Natural killer cell (primary cell): ENCODE data around the gene TMEM229A. TPM values are rescaled to one million over a fixed set of nuclear protein-coding genes. Genes with fewer than 3 reads are reported as not detected.

Source experiments
- ATAC-seq, 3 donors: fragments of 150-1000 bp in 2 of 3; fragments of 200-7000 bp in 1 of 3; cut with Tn5 transposase; 1 replicate in 1 of 3; 2 replicates in 2 of 3; pipeline ENCODE4 v1.10.0; 2021; ENCODE audit warnings: mild to moderate bottlenecking in 2 of 3, moderate library complexity in 2 of 3
- DNase-seq, 2 donors: peaks; one replicate each; pipeline versions ENCODE4 v3.0.0 to v3.0.0-alpha.2; 2013 to 2021; ENCODE audit warnings: mixed read lengths in 1 of 2
- H3K27ac ChIP-seq: one replicate; pipeline ENCODE4 v1.5.1; 2013; ENCODE audit warnings: mild to moderate bottlenecking, low read length
- H3K27me3 ChIP-seq: one replicate; pipeline ENCODE4 v1.6.1; 2013; ENCODE audit warnings: low read length; ENCODE audit not compliant: control insufficient read depth, insufficient read depth
- H3K36me3 ChIP-seq: one replicate; pipeline ENCODE4 v1.6.1; 2013; ENCODE audit warnings: low read length; ENCODE audit not compliant: control insufficient read depth, insufficient read depth
- H3K4me1 ChIP-seq: one replicate; pipeline ENCODE4 v1.6.1; 2013; ENCODE audit warnings: low read length; ENCODE audit not compliant: control insufficient read depth, insufficient read depth
- H3K4me3 ChIP-seq: one replicate; pipeline ENCODE4 v1.5.1; 2013; ENCODE audit warnings: low read length
- H3K9me3 ChIP-seq: one replicate; pipeline ENCODE4 v1.6.1; 2013; ENCODE audit warnings: low read length; ENCODE audit not compliant: control insufficient read depth, insufficient read depth
- H3K27ac Mint-ChIP-seq, 2 donors: one replicate each; pipeline ENCODE4 v1.8.0; 2022; ENCODE audit warnings: mild to moderate bottlenecking in 2 of 2, mixed read lengths in 2 of 2, moderate library complexity in 1 of 2
- H3K27me3 Mint-ChIP-seq, 2 donors: one replicate each; pipeline ENCODE4 v1.8.0; 2022; ENCODE audit warnings: low read depth in 2 of 2, mixed read lengths in 2 of 2
- H3K36me3 Mint-ChIP-seq: one replicate; pipeline ENCODE4 v1.8.0; 2022; ENCODE audit warnings: mixed read lengths
- H3K4me1 Mint-ChIP-seq, 2 donors: one replicate each; pipeline ENCODE4 v1.8.0; 2022; ENCODE audit warnings: mixed read lengths in 2 of 2
- H3K4me3 Mint-ChIP-seq: one replicate; pipeline ENCODE4 v1.8.0; 2022; ENCODE audit warnings: mild to moderate bottlenecking, moderate library complexity, mixed read lengths
- H3K9me3 Mint-ChIP-seq, 2 donors: one replicate each; pipeline ENCODE4 v1.8.0; 2022; ENCODE audit warnings: mixed read lengths in 2 of 2
- CTCF ChIP-seq: fragments of 200-600 bp; IDR thresholded peaks from one replicate; pipeline ENCODE4 v1.8.0; 2022; ENCODE audit warnings: antibody characterized with exemption
- WGBS: methylation state at CpG from one replicate; pipeline ENCODE4 v1.1.7; 2013; ENCODE audit warnings: missing lambda C conversion rate; ENCODE audit not compliant: insufficient coverage; 5-methylcytosine and 5-hydroxymethylcytosine counted together
- intact Hi-C: fragments of 100-400 bp; cut with micrococcal nuclease; formaldehyde crosslinking; loops from one replicate; pipeline ENCODE4 v1.14.2; 2022
- total RNA-seq, 4 donors: library from RNA; stranded (reverse); fragments of 120-200 nt in 1 of 4; gene quantifications; one replicate each; pipeline versions ENCODE4 v1.2.3 to v1.2.4, GENCODE V29; 2013 to 2022

The TMEM229A gene
- total RNA-seq, 3 donors from 2014 or later (not counting 1 experiment from before 2014, with no cell fraction given): not detected

DNA sequence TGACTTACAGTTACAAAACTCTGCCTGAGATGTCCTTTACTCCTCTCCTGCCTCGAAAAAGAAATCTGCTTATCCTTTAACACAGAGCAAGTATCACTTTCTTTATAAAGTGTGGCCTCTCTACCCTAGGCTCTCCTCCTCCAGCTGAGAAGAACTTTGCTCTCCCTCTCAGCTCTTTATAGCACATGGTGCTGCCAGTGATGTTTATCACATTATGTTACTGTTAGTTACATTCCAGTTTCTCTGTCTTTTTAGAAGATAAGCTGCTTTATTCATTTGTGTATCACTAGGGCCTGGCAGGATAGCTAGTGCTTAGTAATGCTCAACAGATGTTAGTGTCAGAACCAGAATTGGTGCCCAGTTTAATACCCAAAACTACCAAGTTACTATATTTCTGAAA, 41.1 kb upstream of the TMEM229A start:
- Histone ChIP-seq H3K4me1 (no peaks in the 10 kb centered on the region), H3K36me3 (no peaks in the 10 kb centered on the region), H3K27ac (no peak overlapping the region), H3K9me3 (no peaks in the 10 kb centered on the region), H3K4me3 (no peak overlapping the region), H3K27me3 (no peaks in the 10 kb centered on the region)
- TF ChIP-seq CTCF: no peak
- peaks cover 7 to 8% of the 10 kb centered on the region in 2 donors for H3K9me3 Mint-ChIP-seq
- ATAC-seq (no peak), DNase-seq (no peak)
- no peak overlapping the region for H3K27ac Mint-ChIP-seq
- no peaks in the 10 kb centered on the region for H3K4me1 Mint-ChIP-seq
- H3K4me3 Mint-ChIP-seq: no peak overlapping the region
- H3K27me3 Mint-ChIP-seq: no peaks in the 10 kb centered on the region
- 52% methylated on average over 1 of the region's 1 CpG for WGBS
- intact Hi-C loops: no loop called here
- no peaks in the 10 kb centered on the region for H3K36me3 Mint-ChIP-seq

GRCh38 chr7:124073310-124073645, 40.4 kb upstream of the TMEM229A start:
- H3K27me3 Mint-ChIP-seq: no peaks in the 10 kb centered on the region
- ATAC-seq: no peak
- no peaks in the 10 kb centered on the region for H3K4me1 Mint-ChIP-seq
- no peaks in the 10 kb centered on the region for H3K27me3 ChIP-seq
- no peak overlapping the region for H3K4me3 ChIP-seq
- intact Hi-C loops: no loop called here
- H3K9me3 Mint-ChIP-seq: peaks cover 8 to 10% of the 10 kb centered on the region in 2 donors
- no peak for TF ChIP-seq CTCF
- H3K36me3 Mint-ChIP-seq: no peaks in the 10 kb centered on the region
- no peaks in the 10 kb centered on the region for H3K4me1 ChIP-seq
- WGBS: 80% methylated on average over 3 of the region's 4 CpGs
- no peaks in the 10 kb centered on the region for H3K9me3 ChIP-seq
- no peak overlapping the region for H3K27ac ChIP-seq
- H3K4me3 Mint-ChIP-seq: no peak overlapping the region
- H3K36me3 ChIP-seq: no peaks in the 10 kb centered on the region
- H3K27ac Mint-ChIP-seq: no peak overlapping the region
- no peak for DNase-seq

DNA sequence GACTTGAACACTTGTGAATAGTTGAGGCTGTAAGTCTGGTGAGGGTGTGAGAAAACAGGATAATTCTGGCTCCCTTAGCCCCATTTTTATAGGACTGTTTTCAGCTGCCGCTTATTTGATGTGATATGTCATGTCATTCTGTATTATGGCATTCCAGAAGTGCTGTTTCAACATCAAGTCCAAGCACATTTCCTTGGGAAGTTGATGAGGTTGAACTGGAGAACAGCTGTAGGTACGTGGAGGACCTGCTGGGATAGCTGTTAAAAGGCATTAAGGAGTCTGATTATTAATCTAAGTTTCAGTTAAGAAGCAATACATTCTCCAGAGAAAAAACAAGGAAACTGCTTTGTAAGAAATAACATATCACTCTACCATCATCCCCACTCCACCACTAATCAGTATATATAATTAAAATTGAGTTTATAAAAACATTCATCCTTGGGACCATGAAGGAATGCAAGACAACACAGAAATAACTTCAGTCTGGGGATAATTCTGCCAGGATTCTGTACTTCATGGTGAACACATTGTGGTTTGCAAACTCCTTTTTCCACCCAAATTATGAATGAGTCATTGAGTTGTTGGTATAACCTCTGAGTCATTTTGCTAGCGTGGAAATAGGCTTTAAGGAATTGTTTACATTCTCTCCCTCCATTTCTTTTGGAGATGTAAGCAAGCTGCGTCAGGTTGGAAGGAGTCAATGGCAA, 39.9 kb upstream of the TMEM229A start:
- Mint-ChIP-seq H3K4me3 (no peak overlapping the region), H3K27me3 (no peaks in the 10 kb centered on the region), H3K9me3 (peaks cover 6 to 15% of the 10 kb centered on the region in 2 donors), H3K4me1 (no peaks in the 10 kb centered on the region), H3K36me3 (no peaks in the 10 kb centered on the region), H3K27ac (no peak overlapping the region)
- no peaks in the 10 kb centered on the region for H3K4me1 ChIP-seq
- WGBS: 83% methylated on average over 2 of the region's 4 CpGs
- H3K27ac ChIP-seq: no peak overlapping the region
- TF ChIP-seq CTCF: no peak
- H3K36me3 ChIP-seq: no peaks in the 10 kb centered on the region
- no peak for DNase-seq
- no peak for ATAC-seq
- no peaks in the 10 kb centered on the region for H3K9me3 ChIP-seq
- no peak overlapping the region for H3K4me3 ChIP-seq
- intact Hi-C loops: no loop called here
- H3K27me3 ChIP-seq: no peaks in the 10 kb centered on the region

DNA sequence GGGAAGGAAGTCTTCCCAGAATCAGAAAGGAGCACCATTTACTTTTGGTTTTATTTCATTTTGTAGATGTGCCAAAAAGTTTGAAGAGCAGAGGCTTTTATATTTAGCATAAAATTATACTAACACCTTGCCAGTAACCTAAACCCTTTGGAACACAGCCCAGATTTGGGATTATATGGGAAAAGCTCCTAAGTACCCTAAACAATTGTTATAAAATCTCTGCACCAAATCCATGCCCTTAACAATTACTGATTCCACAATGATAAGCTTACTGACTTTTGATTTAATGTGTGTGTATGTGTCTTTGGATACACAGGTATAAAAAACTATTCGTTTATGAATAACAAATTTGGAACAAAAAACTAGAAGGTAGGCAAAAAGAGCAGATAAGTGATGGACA, 39.0 kb upstream of the TMEM229A start:
- Histone ChIP-seq H3K27me3 (no peaks in the 10 kb centered on the region), H3K27ac (no peak overlapping the region), H3K36me3 (no peaks in the 10 kb centered on the region), H3K4me1 (no peaks in the 10 kb centered on the region), H3K9me3 (no peaks in the 10 kb centered on the region), H3K4me3 (no peak overlapping the region)
- H3K9me3 Mint-ChIP-seq: peaks cover 10 to 18% of the 10 kb centered on the region in 2 donors
- ATAC-seq (no peak), DNase-seq (no peak)
- WGBS: no CpG with 5 or more reads among the region's 1 CpG
- intact Hi-C loops: no loop called here
- H3K27me3 Mint-ChIP-seq: no peaks in the 10 kb centered on the region
- H3K4me1 Mint-ChIP-seq: no peaks in the 10 kb centered on the region
- no peak for TF ChIP-seq CTCF
- no peak overlapping the region for H3K4me3 Mint-ChIP-seq
- H3K36me3 Mint-ChIP-seq: no peaks in the 10 kb centered on the region
- H3K27ac Mint-ChIP-seq: no peak overlapping the region
